Lung (tissue), 12 donors: ENCODE data around the gene WBP4. TPM values are rescaled to one million over a fixed set of nuclear protein-coding genes. Genes with fewer than 3 reads are reported as not detected.

Experiments
- ATAC-seq: fragments of 200-7000 bp; cut with Tn5 transposase; one replicate; pipeline ENCODE4 v1.9.1; 2020; ENCODE audit warnings: moderate number of reproducible peaks; ENCODE audit not compliant: insufficient read depth, low FRiP score
- DNase-seq, 3 donors: peaks; one replicate each; pipeline ENCODE4 v3.0.0-alpha.2; 2013 to 2017
- H3K27ac ChIP-seq, 2 donors: one replicate each; pipeline ENCODE4 v1.5.1; 2013; ENCODE audit warnings: mild to moderate bottlenecking in 2 of 2, moderate library complexity in 2 of 2, control low read depth in 1 of 2, inconsistent platforms in 1 of 2, low read depth in 1 of 2, low read length in 1 of 2
- H3K27me3 ChIP-seq, 3 donors: one replicate each; pipeline ENCODE4 v1.5.1; 2013; ENCODE audit warnings: low read length in 2 of 3; ENCODE audit not compliant: control insufficient read depth in 3 of 3, insufficient read depth in 3 of 3
- H3K36me3 ChIP-seq, 4 donors: one replicate each; pipeline ENCODE4 v1.5.1; 2013; ENCODE audit warnings: low read length in 4 of 4, mild to moderate bottlenecking in 1 of 4, moderate library complexity in 1 of 4; ENCODE audit not compliant: control insufficient read depth in 4 of 4, insufficient read depth in 4 of 4
- H3K4me1 ChIP-seq, 5 donors: one replicate each; pipeline ENCODE4 v1.5.1; 2013; ENCODE audit warnings: low read length in 5 of 5, mild to moderate bottlenecking in 2 of 5, moderate library complexity in 1 of 5; ENCODE audit not compliant: control insufficient read depth in 5 of 5, insufficient read depth in 5 of 5
- H3K4me3 ChIP-seq: one replicate; pipeline ENCODE4 v1.5.1; 2013; ENCODE audit warnings: mild to moderate bottlenecking, control low read depth, moderate library complexity
- H3K9ac ChIP-seq, 2 donors: one replicate each; pipeline ENCODE4 v1.5.1; 2013; ENCODE audit warnings: low read length in 2 of 2, control low read depth in 1 of 2; ENCODE audit not compliant: insufficient read depth in 1 of 2
- H3K9me3 ChIP-seq, 4 donors: one replicate each; pipeline ENCODE4 v1.5.1; 2013; ENCODE audit warnings: low read length in 3 of 4, mild to moderate bottlenecking in 1 of 4, moderate library complexity in 1 of 4; ENCODE audit not compliant: control insufficient read depth in 4 of 4, insufficient read depth in 3 of 4
- WGBS, 2 donors: extraction: QIAGEN DNeasy Blood & Tissue Kit; methylation state at CpG; one replicate each; pipeline ENCODE4 v1.1.7; 2013; 5-methylcytosine and 5-hydroxymethylcytosine counted together
- polyA plus RNA-seq, 2 donors: library from polyadenylated mRNA; stranded (reverse); fragments of 200-250 nt; gene quantifications; one replicate each; pipeline ENCODE4 v1.2.1, GENCODE V29; 2013
- total RNA-seq, 2 donors: library from RNA; depleted of rRNA in 1 of 2; stranded (reverse); fragments of >200 nt in 1 of 2; gene quantifications; one replicate each; pipeline ENCODE4 v1.2.1, GENCODE V29; 2014 to 2021
- TF ChIP-seq, protein P1 (sequence below): IDR thresholded peaks from 2 replicates; pipeline ENCODE4 v1.5.1; 2012; ENCODE audit warnings: mild to moderate bottlenecking; ENCODE audit errors: control extremely low read depth, extremely low read depth
- donor health status: control.
- donor health status: control.
- donor health status: Bipolar disorder and iron deficiency.
- donor health status: healthy.
- donor health status: DM: yes; HTN: yes; CAD: no.

The WBP4 gene
- total and polyA plus RNA-seq, 4 donors, result 7.9 to 12.4 (median 9.4) TPM

- TF ChIP-seq, protein P1, sequence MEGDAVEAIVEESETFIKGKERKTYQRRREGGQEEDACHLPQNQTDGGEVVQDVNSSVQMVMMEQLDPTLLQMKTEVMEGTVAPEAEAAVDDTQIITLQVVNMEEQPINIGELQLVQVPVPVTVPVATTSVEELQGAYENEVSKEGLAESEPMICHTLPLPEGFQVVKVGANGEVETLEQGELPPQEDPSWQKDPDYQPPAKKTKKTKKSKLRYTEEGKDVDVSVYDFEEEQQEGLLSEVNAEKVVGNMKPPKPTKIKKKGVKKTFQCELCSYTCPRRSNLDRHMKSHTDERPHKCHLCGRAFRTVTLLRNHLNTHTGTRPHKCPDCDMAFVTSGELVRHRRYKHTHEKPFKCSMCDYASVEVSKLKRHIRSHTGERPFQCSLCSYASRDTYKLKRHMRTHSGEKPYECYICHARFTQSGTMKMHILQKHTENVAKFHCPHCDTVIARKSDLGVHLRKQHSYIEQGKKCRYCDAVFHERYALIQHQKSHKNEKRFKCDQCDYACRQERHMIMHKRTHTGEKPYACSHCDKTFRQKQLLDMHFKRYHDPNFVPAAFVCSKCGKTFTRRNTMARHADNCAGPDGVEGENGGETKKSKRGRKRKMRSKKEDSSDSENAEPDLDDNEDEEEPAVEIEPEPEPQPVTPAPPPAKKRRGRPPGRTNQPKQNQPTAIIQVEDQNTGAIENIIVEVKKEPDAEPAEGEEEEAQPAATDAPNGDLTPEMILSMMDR, result no peak
- no peak for ATAC-seq
- 56 to 71% methylated on average over 6 of the region's 6 CpGs for WGBS, 2 donors
- H3K27me3 ChIP-seq, result no peaks in the 10 kb centered on the region
- H3K36me3 ChIP-seq, result peaks cover 0 to 7% (median 2%) of the 10 kb centered on the region in 4 donors
- H3K4me3 ChIP-seq, result no peak overlapping the region
- H3K9me3 ChIP-seq, result no peaks in the 10 kb centered on the region
- peaks cover 0 to 15% (median 0%) of the 10 kb centered on the region in 5 donors for H3K4me1 ChIP-seq
- H3K27ac ChIP-seq, result no peak overlapping the region
- no peak for DNase-seq
- no peak overlapping the region for H3K9ac ChIP-seq
These were observed 45.4 kb upstream of the WBP4 start for GRCh38 chr13:41015920-41016319.

GRCh38 chr13:41017159-41017558, 44.1 kb upstream of the WBP4 start:
- ATAC-seq (no peak), DNase-seq (peak in 1 of 3 donors; percentile 19)
- Histone ChIP-seq H3K27ac (no peak overlapping the region), H3K36me3 (peaks cover 0 to 7% (median 0%) of the 10 kb centered on the region in 4 donors), H3K4me3 (no peak overlapping the region), H3K9me3 (no peaks in the 10 kb centered on the region), H3K9ac (peak overlapping the region in 1 of 2 donors; percentile 16), H3K27me3 (no peaks in the 10 kb centered on the region), H3K4me1 (peaks cover 0 to 20% (median 0%) of the 10 kb centered on the region in 5 donors)
- WGBS, 2 donors, result 20 to 30% methylated on average over 2 of the region's 2 CpGs
- TF ChIP-seq, protein P1, result no peak

DNA sequence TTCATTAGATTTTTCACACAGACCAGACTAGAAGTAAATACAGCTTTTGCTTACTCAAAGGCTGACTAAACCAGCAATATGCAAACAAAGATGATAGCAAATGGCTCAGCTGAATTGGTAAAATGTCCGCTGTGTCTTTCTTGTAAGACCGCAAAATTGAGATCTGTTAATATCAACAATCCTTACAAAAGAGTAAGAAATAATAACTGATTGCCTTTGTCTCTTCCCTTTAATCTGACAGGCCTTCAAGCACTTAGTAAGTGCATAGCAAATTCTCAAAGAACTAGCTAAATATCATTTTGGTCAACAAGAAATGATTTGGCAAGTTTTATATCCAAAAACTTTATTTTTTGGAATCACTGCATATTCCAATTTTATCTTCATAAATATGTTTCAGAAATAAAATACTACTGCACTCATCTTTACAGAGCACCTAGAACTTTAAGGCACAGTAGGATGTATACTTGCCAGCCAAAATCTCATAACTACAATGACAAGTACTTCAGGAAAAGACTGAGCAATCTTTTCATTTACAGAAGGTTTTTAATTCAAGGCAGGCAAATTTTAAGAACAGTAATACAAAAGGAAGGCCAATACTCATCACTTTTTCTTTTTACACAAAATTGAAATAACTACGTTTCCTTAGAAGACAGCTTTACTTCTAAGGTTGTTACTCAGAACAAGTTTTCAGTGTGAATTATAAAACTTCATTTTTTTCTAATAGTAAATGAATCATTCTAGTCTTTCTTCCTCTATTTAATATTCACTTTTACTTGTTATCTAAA, 43.3 kb upstream of the WBP4 start:
- Histone ChIP-seq H3K4me3 (no peak overlapping the region), H3K36me3 (peaks cover 0 to 4% (median 0%) of the 10 kb centered on the region in 4 donors)
- 18 to 40% methylated on average over 3 of the region's 3 CpGs for WGBS, 2 donors

More for the DNA sequence above, 43.3 kb upstream of the WBP4 start:
- no peaks in the 10 kb centered on the region for H3K9me3 ChIP-seq
- peak overlapping the region in 1 of 2 donors; percentile 50 for H3K9ac ChIP-seq
- H3K27me3 ChIP-seq, result no peaks in the 10 kb centered on the region
- peaks cover 0 to 20% (median 0%) of the 10 kb centered on the region in 5 donors for H3K4me1 ChIP-seq
- H3K27ac ChIP-seq, result no peak overlapping the region
- no peak for DNase-seq
- TF ChIP-seq, protein P1, result no peak
- no peak for ATAC-seq
